GM12873 (cell line): Measurements from ENCODE around the gene SLC1A5.

Experiments
- TF ChIP-seq, protein P1 (sequence below): IDR thresholded peaks from 2 replicates; pipeline ENCODE4 v1.5.1; 2012; ENCODE audit warnings: low read depth, mild to moderate bottlenecking, moderate library complexity, low read length, control low read depth; ENCODE audit not compliant: insufficient read depth; ENCODE audit errors: missing control alignments

Gene SLC1A5

DNA sequence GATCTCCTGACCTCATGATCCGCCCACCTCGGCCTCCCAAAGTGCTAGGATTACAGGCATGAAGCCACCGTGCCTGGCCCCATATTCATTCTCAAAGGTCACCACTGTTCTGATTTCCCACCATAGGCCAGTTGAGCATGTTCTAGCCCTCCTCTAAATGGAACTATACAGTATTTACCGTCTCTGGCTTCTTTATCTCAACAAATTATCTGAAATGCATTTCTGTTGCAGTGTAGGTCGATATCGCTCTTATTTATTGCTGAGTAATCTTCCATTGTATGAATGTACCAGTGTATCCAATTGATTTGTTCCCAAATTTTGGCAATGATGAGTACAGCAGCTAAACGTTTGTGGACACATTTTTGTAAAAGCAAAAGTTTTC lies 15.4 kb downstream of the SLC1A5 start:
- TF ChIP-seq, protein P1, sequence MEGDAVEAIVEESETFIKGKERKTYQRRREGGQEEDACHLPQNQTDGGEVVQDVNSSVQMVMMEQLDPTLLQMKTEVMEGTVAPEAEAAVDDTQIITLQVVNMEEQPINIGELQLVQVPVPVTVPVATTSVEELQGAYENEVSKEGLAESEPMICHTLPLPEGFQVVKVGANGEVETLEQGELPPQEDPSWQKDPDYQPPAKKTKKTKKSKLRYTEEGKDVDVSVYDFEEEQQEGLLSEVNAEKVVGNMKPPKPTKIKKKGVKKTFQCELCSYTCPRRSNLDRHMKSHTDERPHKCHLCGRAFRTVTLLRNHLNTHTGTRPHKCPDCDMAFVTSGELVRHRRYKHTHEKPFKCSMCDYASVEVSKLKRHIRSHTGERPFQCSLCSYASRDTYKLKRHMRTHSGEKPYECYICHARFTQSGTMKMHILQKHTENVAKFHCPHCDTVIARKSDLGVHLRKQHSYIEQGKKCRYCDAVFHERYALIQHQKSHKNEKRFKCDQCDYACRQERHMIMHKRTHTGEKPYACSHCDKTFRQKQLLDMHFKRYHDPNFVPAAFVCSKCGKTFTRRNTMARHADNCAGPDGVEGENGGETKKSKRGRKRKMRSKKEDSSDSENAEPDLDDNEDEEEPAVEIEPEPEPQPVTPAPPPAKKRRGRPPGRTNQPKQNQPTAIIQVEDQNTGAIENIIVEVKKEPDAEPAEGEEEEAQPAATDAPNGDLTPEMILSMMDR, result no peak

- TF ChIP-seq, protein P1, result no peak
Observed at GRCh38 chr19:46772170-46773017, 16.0 kb downstream of the SLC1A5 start.

GRCh38 chr19:46766569-46767317 lies 21.7 kb downstream of the SLC1A5 start:
- TF ChIP-seq, protein P1, result peak; percentile 91

DNA sequence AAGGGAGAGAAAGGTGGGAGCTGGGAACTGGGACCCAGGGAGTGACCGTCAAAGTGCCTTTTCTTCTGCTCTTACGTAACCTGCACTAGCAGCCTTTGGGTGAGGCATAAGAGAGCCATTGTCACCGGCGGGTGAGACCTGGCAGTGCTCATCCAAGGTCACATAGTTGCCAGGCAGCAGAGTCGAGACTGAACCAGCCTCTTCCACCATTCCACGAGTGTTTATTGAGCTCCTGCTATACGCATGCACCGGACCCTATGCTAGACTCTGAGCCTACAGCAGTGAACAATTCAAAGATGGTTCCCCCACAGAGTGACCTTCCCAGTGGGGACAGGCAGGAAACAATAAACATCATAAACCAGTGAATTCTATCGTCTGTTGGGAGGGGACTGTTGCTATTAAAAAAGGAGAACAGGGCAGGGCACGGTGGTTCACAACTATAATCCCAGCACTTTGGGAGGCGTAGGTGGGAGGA lies 23.5 kb downstream of the SLC1A5 start:
- TF ChIP-seq, protein P1, result no peak

GRCh38 chr19:46762245-46762890 lies 26.0 kb downstream of the SLC1A5 start:
- TF ChIP-seq, protein P1, result no peak

- TF ChIP-seq, protein P1, result no peak
Observed at GRCh38 chr19:46761418-46761831, 27.0 kb downstream of the SLC1A5 start.

DNA sequence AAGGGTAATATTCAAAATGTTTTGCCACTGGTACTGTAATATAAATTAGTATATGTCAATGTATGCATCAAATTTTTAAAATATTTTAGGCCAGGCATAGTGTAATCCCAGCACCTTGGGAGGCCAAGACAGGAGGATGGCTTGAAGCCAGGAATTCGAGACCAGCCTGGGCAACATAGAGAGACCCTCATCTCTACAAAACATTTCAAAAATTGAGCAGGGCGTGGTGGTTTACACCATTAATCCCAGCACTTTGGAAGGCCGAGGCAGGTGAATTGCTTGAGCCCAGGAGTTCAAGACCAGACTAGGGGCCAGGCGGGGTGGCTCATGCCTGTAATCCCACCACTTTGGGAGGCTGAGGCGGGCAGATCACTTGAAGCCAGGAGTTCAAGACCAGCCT lies 28.0 kb downstream of the SLC1A5 start:
- TF ChIP-seq, protein P1, result no peak
